Measurements from ENCODE around the gene CCR5AS.
"Not testable (repeated sequence)": the region's sequence is repeated elsewhere in the genome, so short reads cannot be mapped to it uniquely, and the experiment has no call there.

Gene CCR5AS

GRCh38 chr3:46406788-46407611 is at the start of gene CCR5AS, which contains the start of gene CCRL2:
Gene CCR5AS (minus strand): TSS chr3:46407066.
Gene CCRL2 (plus strand): TSS chr3:46407259. CDS start chr3:46408080, 821 bp downstream.
- DNase-seq, result no peak

DNA sequence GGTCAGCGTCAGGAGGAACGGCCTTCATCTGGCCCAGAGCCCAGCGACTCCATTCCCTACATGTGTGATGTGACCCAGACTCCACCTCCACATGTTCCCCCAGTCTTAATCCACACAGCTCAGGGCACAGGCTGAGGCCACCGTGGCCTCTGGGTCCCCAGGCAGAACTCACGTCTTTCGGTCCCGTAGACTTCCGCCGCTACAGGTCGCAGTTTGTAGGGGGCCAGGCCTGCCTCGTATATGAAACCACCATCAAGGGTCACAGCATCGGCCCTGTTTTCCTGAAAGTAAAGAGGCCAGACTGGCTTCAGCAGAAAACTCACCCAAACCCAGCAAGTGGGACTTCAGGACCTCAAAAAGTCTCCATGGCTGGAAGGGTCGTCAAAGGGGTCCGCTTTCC is 49.3 kb upstream of the CCR5AS start:
- DNase-seq, result no peak

DNA sequence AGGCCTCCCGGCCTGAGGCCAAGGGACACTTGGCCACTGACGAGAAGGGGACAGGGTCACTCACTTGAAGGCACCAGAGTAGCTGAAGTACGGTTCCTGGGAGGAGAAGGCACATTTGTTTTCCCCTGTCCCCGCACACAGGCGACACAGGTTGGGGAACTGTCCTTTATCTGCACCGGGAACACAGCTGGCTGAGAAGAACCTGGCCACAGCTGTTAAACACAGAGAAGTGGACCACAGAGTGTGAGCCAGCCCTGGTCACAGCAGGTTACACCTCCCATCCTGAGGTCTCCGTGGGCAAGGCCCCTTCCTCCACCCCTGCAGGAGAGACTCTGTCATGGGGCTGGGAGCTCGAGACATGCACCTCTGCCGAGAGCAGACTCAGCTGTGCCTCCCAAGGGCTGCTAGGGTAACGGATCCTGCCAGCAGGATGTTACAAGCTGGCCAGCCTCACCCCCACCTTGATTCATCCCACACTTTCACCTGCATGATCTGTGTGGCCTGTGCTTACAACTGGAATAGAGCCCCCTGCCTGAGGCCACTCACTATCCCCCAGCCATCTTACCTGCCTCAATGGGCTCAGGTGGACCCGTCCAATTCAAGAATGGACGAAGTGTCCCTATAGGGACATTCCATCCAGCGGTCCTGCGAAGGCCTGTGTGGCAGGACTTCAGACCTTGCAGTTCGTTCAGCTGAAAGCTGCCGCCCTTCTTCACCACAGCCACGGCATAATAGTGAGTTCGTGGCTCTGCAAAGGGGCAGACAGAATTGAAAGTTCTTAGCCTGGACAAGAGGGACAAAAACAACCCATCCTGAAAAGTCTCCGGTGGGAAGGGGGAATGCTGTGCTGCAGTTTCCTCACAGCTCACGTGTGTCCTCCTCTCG is 48.6 kb upstream of the CCR5AS start:
- no peak for DNase-seq

GRCh38 chr3:46454606-46455005 is 47.7 kb upstream of the CCR5AS start:
- DNase-seq, result no peak

DNA sequence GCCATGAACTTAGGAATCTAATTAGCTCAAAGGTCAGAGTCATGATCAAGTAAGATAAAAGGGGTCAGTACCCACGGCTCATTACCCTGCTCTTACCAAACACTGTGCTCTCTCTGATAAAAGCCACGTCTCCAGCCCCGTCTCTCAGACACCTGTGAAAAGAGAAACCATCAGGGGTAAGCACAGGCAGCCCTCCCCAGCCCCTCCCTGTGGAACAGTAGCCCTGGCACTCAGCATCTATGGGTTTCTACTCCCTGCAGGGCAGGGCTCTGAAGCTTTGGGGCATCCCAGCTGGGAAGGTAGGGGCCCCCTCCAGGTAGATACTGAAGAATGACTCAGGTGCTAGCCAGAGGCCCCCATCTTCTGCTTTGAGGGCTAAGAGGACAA is 47.3 kb upstream of the CCR5AS start:
- no peak for DNase-seq

DNA sequence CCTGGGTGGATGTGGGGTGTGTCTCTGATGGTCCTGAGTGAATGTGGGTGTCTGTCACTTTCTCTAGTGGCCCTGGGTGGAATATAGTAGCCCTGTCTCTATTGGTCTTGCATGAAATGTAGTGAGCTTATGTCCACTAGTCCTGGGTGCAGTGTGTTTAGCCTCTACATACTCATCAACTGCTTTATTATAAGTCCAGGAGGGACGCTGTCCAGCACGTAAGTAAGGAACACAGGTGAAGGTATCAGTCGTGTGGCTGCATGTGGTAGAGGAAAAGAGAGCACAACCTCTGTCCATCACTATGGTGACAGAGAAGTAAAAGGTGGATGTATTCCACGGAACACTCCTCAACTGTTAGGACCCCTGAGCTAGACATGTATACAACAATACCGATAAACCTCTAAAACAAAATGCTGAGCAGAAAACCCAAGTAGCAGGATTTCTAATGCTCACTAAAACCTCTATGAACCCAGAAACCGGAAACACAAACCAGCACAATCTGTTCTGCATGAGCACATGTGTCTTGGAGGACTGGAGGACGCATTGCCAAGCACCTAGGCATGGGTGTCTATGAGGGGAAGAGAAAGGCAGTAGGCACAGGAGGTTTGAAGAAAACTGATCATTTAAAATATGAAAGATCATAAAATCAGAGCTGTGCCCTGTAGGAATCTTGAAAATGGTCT is 46.8 kb upstream of the CCR5AS start:
- DNase-seq, result no peak

- peak in 1 of 2 experiments; percentile 16 for DNase-seq
Measured at GRCh38 chr3:46449755-46450552, 43.1 kb upstream of the CCR5AS start.

DNA sequence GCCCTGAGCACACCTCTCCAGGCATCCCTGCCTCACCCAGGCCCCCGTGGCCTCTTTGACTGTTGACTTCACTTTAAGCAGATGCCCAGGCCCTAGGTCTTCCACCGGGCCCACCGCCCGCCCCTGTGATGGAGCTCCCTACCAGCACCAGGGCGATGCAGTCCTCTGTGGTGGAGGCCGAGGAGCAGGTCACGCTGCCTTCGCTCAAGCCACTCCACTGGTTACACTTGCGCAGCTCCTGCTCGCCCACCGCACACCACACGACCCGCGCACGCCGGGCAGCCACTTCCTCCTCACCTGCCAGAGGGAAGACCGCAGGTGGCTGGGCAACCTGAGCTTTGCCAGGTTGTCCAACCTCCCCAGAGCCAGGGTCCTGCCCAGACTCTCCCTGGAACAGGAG is 41.9 kb upstream of the CCR5AS start:
- DNase-seq, result no peak

GRCh38 chr3:46447228-46447985 is 40.5 kb upstream of the CCR5AS start:
- peak in 1 of 2 experiments; percentile 5 for DNase-seq

DNA sequence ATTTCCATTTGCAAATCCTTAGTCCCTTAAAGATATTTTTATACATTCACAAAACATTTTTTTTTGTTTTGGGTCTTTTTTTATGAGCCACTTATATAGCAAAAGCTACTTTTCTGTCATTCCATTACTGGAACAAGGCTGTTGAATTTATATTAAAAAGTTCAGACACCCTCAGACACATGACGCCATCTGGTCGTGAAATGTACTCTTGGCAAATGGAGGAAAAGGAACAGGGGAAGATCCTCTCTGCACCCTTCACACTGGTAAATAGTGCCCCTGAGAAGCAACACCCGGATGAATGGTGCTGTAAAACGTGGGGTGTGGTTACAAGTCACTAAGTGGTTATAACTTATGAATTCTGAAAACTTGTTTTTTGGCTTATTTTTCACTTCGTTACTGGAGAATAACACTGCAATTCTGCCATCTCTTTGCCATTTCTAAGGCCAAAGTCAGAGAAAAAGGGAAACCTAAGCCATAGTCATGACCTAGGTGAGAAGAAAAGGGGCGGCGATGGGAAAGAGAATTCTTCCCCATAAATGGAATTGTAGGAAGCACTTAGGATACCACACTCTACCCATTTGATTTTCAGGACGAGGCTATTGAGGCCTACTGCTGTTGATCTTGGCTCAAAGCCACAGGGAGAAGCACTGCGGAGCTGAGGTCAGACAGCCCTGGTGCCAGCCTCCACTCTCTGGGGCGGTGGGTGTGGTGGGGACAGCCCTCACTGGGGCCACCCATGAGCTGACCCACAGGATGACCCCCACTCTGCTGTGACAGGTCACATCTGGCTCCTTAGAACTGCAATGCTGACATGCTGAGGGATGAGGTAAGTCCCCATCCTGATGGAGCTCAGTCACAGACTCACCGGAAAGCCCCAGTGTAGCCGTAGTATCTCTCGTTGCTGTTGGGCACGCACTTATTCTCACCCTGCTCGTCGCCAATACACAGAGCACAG is 36.0 kb upstream of the CCR5AS start:
- DNase-seq, result peak; percentile 69 to 76

GRCh38 chr3:46440531-46441294 is 33.8 kb upstream of the CCR5AS start:
- DNase-seq, result peak; percentile 75 to 82

DNA sequence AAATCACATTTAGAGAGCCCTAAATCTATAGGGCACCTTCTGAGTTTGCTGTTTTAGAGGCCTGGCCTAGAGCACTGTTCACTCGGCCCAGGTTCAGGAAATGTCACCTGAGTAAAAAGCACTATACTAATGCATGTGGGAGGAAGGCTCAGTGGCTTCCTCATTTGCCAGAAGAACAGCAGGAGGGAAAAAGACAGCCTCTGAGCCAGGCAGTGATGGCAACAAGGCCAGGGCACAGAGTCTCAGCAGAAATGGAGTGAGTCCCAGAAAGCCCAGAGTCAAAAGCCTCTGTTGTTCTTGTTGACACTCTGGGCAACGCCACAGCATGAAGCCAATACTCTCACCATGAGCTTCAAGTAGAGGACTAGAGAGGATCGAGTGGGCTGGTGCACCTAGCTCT is 32.0 kb upstream of the CCR5AS start:
- no peak for DNase-seq

- no peak for DNase-seq
Measured at GRCh38 chr3:46435081-46435726, 28.3 kb upstream of the CCR5AS start.

GRCh38 chr3:46433841-46434240 is 27.0 kb upstream of the CCR5AS start:
- DNase-seq, result no peak

DNA sequence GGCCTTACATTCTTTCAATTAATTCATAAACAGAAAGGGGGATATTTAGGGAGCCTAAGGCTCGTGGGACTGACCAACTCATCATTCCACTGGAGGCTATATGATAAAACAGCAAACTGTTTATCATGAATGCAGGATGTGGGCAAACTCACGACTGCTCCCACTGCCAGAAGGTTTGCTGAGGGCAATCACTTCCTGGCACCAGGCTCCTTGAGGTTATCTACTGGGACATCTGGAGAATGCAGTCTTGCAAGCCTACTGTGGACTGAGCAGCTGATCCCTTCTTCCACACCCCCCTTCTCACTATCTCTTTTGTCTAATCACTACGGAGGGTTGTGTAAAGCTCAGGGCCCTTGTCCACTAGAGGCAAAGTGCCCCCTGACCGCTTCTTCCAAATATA is 26.3 kb upstream of the CCR5AS start:
- DNase-seq, result peak; percentile 9 to 23

DNA sequence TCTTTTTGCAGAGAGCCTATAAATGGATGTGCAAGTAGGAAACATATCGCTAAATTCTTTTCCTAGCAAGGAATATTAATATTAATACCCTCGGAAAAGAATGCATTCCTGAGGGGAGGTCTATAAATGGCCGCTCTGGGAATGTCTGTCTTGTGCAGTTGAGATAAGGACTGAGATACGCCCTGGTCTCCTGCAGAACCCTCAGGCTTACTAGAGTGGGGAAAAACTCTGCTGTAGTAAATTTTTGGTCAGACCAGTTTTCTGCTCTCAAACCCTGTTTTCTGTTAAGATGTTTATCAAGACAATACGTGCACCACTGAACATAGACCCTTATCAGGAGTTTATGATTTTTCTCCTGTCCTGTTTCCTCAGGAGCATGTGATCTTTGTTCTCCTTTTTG is 25.0 kb upstream of the CCR5AS start:
- not testable (repeated sequence) for DNase-seq

DNA sequence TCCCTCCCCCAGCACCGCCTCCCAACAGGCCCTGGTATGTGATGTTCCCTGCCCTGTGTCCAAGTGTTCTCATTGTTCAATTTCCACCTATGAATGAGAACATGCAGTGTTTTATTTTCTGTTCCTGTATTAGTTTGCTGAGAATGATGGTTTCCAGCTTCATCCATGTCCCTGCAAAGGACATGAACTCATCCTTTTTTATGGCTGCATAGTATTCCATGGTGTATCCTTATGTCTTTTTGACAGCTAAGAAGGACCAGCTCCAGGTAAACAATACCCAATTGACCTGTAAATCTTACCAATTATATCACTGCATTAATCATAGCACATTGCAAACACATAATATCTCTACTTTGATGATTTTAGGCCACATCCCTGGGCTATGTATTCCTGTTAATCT is 24.0 kb upstream of the CCR5AS start:
- not testable (repeated sequence) for DNase-seq

- DNase-seq, result no peak
Measured at GRCh38 chr3:46429671-46430070, 22.8 kb upstream of the CCR5AS start.

DNA sequence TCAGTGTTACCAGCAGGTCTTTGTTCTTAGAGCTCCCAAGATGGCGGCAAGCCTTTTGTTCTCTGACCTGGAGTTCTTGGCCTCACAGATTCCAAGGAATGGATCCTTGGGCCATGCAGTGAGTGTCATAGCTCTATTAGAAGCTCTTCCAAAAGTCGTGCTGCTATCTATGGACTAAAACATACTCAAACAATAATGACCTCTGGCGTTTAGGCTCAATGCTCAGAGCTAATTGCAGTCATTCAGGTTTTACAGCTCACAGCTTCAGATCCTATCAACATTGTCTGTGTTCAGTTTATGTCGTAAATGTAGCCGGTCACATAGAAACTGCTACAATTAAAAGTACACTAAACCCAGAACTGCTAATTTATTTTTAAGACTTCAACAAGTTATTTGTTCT is 22.4 kb upstream of the CCR5AS start:
- no peak for DNase-seq
